Amniotic epithelial cell (primary cell): ENCODE results near the gene MTMR3.
A peak's percentile ranks its signal among the peaks of the same experiment; 100 is the strongest.

Experiments used
- DNase-seq: peaks from one replicate; pipeline ENCODE4 v3.0.0-alpha.2; 2010; ENCODE audit warnings: low read depth

MTMR3 gene

GRCh38 chr22:29916007-29916544, 33.1 kb downstream of the MTMR3 start:
- DNase-seq: no peak

GRCh38 chr22:29917052-29917902, 34.3 kb downstream of the MTMR3 start:
- peak; percentile 40 for DNase-seq

DNA sequence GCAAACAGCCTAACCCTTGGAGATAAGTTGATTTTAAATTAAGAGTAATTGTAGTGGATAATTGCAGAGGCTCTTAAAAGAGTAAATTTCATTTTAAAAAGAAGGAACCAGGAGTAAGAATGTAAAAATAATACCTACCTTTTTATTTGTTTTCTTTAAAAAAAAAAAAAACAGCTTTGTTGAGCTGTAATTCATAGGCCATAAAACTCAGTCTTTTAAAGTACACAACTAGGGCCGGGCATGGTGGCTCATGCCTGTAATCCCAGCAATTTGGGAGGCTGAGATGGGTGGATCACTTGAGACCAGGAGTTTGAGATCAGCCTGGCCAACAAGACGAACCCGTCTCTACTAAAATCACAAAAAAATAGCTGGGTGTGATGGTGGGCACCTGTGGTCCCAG, 42.4 kb downstream of the MTMR3 start:
- no peak for DNase-seq

DNA sequence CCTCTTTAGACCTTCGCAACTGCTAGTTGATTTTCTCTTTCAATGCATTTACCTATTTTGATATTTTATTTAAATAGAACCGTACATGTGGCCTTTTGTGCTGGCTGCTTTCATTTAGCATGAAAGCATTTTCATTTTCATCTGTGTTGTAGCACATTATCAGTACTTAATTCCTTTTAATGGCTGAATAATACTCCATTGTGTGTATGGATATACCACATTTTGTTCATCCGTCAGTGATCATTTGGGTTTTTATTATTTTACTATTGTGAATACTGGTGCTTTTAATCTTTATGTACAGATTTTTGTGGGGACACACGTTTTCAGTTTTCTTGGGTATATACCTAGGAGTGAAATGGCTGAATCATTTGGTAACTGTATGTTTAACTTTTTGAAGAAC, 43.1 kb downstream of the MTMR3 start:
- DNase-seq: no peak

DNA sequence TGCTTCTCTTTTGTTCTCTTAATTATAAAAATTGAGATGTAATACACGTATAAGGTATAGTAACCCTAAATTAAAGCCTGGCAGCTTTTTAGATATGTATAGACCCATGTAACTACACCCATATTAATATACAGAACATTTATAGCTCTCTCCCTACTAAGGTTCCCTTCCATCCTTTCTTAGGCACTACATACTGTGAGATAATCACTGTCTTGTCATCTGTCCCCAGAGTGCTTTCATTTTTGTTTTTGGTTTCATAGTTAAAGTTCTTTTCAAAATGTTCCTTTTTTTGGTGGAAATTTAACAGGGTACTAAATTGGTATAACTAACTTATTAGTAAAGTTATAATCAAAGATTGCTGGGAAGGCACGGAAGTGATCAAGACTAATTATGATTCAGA, 49.2 kb downstream of the MTMR3 start:
- DNase-seq: no peak

DNA sequence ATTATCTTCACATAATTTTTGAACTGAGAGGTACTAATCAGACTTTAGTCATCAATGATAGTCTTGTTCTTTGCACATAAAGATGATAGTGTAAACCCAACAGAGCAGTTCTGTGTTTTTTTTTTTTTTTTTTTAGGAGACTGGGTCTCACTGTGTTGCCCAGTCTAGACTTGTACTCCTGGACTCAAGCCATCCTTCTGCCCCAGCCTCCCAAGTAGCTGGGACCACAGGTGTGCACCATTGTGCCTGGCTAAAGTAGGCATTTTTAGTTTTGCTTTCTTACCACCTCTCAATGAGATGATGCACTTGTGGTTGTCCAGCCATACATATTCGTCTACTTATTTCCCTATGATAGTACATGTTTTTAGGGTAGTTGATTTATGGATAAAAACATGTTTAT, 50.6 kb downstream of the MTMR3 start:
- no peak for DNase-seq

GRCh38 chr22:29934596-29934995, 51.6 kb downstream of the MTMR3 start:
- no peak for DNase-seq

DNA sequence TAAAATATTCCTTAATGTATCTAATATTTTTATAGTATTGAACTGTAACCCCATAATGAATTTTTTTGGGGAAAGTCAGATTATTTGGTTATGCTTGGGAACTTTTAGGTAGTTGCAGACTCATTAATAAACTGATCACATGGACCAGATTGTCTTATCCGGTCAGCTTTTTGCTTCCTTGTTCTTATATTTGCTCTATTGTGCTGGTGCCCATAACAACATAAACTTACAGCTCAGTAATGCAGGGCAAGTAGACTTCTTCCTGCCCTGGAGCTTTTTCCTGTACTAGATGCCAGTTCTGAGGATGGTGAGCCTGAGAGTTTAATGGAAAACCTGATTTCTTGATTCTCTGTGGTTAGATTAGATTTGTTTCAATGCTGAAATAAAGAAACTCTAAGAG, 53.2 kb downstream of the MTMR3 start:
- DNase-seq: no peak

- DNase-seq: no peak
Observed at GRCh38 chr22:29937940-29938693, 55.1 kb downstream of the MTMR3 start.

DNA sequence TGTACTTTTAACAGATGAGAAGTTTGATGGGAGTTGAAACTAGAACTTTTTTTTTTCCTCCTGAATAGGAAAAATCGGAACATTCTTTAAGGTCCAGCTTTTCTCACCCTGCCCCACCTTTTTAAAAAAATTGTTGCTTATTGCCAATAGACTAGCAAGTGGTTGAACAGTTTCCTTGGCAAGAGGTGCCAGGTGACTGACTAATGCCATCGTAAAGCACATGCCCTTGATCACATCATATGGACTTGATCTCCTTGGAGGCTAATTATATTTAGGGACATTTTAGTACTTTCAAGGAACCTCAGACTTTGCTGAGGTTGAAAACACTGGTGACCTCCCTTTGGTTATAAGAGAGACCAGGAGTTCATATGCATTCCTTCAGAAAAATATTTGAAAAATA, 57.6 kb downstream of the MTMR3 start:
- no peak for DNase-seq

DNA sequence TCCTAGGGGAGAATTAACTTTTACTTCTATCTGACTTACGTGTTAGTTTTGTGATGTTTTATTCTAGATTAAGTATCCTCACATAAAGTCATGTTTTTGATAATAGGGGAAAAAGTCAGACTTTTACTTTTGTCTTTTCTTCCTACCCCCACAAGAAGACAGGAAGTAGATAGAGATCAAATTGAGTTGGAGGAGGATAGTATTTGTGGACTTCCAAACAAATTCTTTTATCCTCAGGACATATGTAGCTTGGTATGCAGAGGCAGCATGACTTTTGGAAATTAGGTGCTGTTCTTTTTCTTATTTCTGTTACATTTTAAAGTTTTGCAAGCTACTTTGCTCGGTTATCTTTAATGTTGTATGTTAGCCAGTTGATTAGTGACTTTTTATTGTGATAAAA, 61.4 kb downstream of the MTMR3 start:
- DNase-seq: no peak

DNA sequence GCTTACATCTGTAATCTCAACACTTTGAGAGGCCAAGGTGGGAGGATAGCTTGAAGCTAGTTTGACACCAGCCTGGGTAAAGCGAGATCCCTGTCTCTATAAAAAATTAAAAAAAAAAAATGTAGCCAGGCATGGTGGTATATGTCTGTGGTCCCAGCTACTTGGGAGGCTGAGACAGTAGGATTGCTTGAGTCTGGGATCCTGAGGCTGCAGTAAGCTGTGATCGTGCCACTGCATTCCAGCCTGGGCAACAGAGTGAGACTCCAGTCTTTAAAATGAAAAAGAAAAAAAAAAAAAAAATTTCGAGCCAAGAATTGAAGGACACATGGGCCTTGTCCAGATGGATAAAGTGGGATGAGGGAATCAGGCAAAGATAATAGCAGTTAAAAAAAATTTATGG, 62.5 kb downstream of the MTMR3 start:
- no peak for DNase-seq

- no peak for DNase-seq
Observed at GRCh38 chr22:29946220-29946619, 63.2 kb downstream of the MTMR3 start.

GRCh38 chr22:29947410-29948384, 64.7 kb downstream of the MTMR3 start:
- peak; percentile 19 for DNase-seq

- DNase-seq: no peak
Observed at GRCh38 chr22:29948385-29948769, 65.4 kb downstream of the MTMR3 start.

GRCh38 chr22:29949872-29950271, 66.9 kb downstream of the MTMR3 start:
- DNase-seq: no peak

DNA sequence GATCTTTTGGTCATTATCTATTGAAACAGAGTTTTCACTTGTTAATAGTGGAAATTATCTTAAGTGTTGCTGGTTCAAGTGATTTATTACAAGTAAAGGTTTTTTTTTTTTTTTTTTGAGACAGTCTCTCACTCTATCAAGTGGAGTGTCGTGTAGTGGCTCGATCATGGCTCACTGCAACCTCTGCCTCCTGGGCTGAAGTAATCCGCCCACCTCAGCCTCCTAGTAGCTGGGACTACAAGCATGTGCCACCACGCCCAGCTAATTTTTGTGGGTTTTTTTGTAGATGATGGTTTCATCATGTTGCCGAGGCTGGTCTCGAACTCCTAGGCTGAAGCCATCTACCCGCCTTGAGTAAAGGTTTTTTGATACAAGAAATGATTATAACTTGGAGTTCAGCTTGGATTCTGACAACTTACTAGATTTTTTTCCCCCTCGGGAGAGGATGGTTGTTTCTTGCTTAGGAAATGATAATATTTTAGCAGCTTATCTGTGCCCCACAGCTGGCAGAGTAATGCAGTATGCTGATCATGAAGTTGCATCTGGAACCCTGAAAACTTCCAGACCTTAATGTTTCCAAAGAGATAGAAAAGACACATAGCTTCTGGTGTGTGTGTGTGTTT, 68.9 kb downstream of the MTMR3 start:
- no peak for DNase-seq

- DNase-seq: no peak
Observed at GRCh38 chr22:29954203-29954855, 71.4 kb downstream of the MTMR3 start.

- DNase-seq: no peak
Observed at GRCh38 chr22:29956680-29957079, 73.7 kb downstream of the MTMR3 start.

GRCh38 chr22:29958170-29958569, 75.2 kb downstream of the MTMR3 start:
- DNase-seq: no peak

DNA sequence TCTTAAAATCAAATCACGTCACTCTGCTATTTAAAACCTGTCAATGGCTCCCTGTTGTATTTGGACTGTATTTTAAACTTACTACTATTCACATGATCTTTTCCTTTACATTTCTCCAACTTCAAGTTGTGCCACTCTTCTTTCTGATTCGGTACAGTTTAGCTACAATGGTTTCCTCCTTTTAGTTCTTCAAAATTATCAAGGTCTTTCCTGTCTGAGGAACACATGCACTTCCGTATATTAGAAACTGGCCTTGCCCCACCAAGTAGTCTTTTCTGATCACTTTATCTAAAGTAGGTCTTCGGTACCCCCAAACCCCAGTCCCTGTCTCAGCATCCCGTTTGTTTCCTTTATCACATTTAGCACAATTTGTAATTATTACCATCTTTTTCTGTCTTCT, 81.8 kb downstream of the MTMR3 start:
- DNase-seq: no peak
